ENCODE measurements around the gene FAAP24. TPM values are rescaled to one million over a fixed set of nuclear protein-coding genes. Genes with fewer than 3 reads are reported as not detected.

FAAP24 gene
- total and polyA plus RNA-seq, 2 of the 13 experiments (the other 11 are each of a cell fraction or from before 2014, with no cell fraction given): 2.3 to 6.0 TPM

DNA sequence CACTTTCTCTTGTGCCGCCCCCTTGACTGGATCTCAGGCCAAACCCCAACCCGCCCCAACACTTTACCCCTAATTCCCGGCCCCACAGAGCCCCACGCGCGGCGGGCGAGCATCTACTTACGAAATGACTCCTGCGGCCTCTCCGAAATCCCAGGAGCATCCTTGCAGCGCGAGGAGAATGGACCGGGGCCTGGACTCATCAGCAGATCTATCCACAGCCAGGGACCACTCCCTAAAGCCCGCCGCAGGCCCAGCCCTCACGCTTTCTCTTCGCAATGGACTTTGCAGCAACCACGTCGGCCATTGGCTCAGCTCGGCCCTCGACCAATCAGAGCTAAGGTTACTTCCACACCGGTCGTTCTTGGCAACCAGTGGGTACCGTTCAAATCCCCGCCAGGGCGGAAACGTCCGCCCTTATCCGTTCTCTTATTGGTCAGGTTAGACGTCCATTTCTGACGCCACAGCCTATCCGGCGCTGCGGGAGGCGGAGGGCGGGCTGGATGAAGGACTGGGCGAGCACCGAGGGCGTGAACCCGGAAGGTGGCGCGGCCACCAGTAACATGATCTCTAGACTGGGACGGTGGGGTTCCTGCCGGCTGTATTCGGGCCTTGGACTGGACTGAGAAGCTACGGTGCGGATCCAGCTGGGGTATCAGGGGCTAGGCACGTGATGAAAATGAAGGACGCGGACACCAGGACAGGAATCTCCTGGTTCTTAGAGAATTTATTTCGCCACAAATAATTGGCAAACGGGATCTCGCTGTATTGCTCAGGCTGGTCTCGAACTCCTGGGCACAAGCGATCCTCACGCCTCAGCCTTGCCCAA, at the start of gene FAAP24, which contains the start of gene CEP89 (continued):
- no peak; the same call in 1 of the 2 replicates for TF ChIP-seq MAX (IDR thresholded peaks at IDR 0.05)
- TF ChIP-seq ZNF383 (CRISPR knock-in tag; IDR thresholded peaks at IDR 0.05; ENCODE audit: borderline replicate concordance): peak; percentile 33; the same call in 1 of the 2 replicates
- TF ChIP-seq EEA1 (CRISPR knock-in tag; IDR thresholded peaks at IDR 0.05; ENCODE audit: borderline replicate concordance): no peak
- TF ChIP-seq ELF1 (CRISPR knock-in tag; IDR thresholded peaks at IDR 0.05): peak; percentile 98
- peak; percentile 98 for TF ChIP-seq ZFX (CRISPR knock-in tag; IDR thresholded peaks at IDR 0.05; ENCODE audit: low read depth)
- TF ChIP-seq ZNF225 (CRISPR knock-in tag; IDR thresholded peaks at IDR 0.05): no peak
- TF ChIP-seq FOXC1 (CRISPR knock-in tag; IDR thresholded peaks at IDR 0.05; ENCODE audit: borderline replicate concordance): peak; percentile 72; the same call in 1 of the 2 replicates
- TF ChIP-seq RFXAP (CRISPR knock-in tag; IDR thresholded peaks at IDR 0.05; ENCODE audit: borderline replicate concordance): peak; percentile 74; the same call in 1 of the 2 replicates
- TF ChIP-seq, protein P1, sequence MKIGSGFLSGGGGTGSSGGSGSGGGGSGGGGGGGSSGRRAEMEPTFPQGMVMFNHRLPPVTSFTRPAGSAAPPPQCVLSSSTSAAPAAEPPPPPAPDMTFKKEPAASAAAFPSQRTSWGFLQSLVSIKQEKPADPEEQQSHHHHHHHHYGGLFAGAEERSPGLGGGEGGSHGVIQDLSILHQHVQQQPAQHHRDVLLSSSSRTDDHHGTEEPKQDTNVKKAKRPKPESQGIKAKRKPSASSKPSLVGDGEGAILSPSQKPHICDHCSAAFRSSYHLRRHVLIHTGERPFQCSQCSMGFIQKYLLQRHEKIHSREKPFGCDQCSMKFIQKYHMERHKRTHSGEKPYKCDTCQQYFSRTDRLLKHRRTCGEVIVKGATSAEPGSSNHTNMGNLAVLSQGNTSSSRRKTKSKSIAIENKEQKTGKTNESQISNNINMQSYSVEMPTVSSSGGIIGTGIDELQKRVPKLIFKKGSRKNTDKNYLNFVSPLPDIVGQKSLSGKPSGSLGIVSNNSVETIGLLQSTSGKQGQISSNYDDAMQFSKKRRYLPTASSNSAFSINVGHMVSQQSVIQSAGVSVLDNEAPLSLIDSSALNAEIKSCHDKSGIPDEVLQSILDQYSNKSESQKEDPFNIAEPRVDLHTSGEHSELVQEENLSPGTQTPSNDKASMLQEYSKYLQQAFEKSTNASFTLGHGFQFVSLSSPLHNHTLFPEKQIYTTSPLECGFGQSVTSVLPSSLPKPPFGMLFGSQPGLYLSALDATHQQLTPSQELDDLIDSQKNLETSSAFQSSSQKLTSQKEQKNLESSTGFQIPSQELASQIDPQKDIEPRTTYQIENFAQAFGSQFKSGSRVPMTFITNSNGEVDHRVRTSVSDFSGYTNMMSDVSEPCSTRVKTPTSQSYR (CRISPR knock-in tag; IDR thresholded peaks at IDR 0.05; ENCODE audit: borderline replicate concordance): no peak
- no peak for TF ChIP-seq DNMT1 (CRISPR knock-in tag; IDR thresholded peaks at IDR 0.05)
- no peak for TF ChIP-seq ZSCAN25 (CRISPR knock-in tag; IDR thresholded peaks at IDR 0.05)
- TF ChIP-seq IKZF4 (CRISPR knock-in tag; IDR thresholded peaks at IDR 0.05; ENCODE audit: borderline replicate concordance, low read depth, not compliant biosample characterization): no peak
- TF ChIP-seq SIX4 (CRISPR knock-in tag; IDR thresholded peaks at IDR 0.05): peak; percentile 96
- no peak for TF ChIP-seq PAWR (CRISPR knock-in tag; IDR thresholded peaks at IDR 0.05; ENCODE audit: borderline replicate concordance)
- TF ChIP-seq, protein P2, sequence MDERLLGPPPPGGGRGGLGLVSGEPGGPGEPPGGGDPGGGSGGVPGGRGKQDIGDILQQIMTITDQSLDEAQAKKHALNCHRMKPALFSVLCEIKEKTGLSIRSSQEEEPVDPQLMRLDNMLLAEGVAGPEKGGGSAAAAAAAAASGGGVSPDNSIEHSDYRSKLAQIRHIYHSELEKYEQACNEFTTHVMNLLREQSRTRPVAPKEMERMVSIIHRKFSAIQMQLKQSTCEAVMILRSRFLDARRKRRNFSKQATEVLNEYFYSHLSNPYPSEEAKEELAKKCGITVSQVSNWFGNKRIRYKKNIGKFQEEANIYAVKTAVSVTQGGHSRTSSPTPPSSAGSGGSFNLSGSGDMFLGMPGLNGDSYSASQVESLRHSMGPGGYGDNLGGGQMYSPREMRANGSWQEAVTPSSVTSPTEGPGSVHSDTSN (CRISPR knock-in tag; IDR thresholded peaks at IDR 0.05): peak; percentile 96
- TF ChIP-seq E2F1 (CRISPR knock-in tag; IDR thresholded peaks at IDR 0.05): peak; percentile 89
- no peak for TF ChIP-seq RAD21 (CRISPR knock-in tag; IDR thresholded peaks at IDR 0.05)
- no peak for TF ChIP-seq ISX (CRISPR knock-in tag; conservative IDR thresholded peaks at IDR 0.05)
- no peak for TF ChIP-seq ZNF10 (CRISPR knock-in tag; IDR thresholded peaks at IDR 0.05; ENCODE audit: borderline replicate concordance, low read depth)
- TF ChIP-seq HOXA5 (CRISPR knock-in tag; IDR thresholded peaks at IDR 0.05): no peak
- no peak for TF ChIP-seq ZNF121 (CRISPR knock-in tag; IDR thresholded peaks at IDR 0.05)
- TF ChIP-seq CSRNP2 (CRISPR knock-in tag; conservative IDR thresholded peaks at IDR 0.05; ENCODE audit: low read depth): 0 out of 2 replicates have a peak, but pooled peaks have one; percentile 73
- TF ChIP-seq TGIF2 (CRISPR knock-in tag; IDR thresholded peaks at IDR 0.05): peak; percentile 84

Measured in HepG2 (cell line).